ENCODE data around the gene CBX5. TPM values are rescaled to one million over a fixed set of nuclear protein-coding genes. Genes with fewer than 3 reads are reported as not detected.

CBX5 gene
- total RNA-seq, 4 donors from 2014 or later: 13.2 to 26.4 (median 20.4) TPM

- no peak for DNase-seq (ENCODE audit: low spot score in 2 of 2)
- H3K4me3 ChIP-seq (ENCODE audit: low read depth, poor library complexity, severe bottlenecking): no peak overlapping the region
- TF ChIP-seq POLR2A (IDR thresholded peaks at IDR 0.05): no peak
- TF ChIP-seq, protein P1, sequence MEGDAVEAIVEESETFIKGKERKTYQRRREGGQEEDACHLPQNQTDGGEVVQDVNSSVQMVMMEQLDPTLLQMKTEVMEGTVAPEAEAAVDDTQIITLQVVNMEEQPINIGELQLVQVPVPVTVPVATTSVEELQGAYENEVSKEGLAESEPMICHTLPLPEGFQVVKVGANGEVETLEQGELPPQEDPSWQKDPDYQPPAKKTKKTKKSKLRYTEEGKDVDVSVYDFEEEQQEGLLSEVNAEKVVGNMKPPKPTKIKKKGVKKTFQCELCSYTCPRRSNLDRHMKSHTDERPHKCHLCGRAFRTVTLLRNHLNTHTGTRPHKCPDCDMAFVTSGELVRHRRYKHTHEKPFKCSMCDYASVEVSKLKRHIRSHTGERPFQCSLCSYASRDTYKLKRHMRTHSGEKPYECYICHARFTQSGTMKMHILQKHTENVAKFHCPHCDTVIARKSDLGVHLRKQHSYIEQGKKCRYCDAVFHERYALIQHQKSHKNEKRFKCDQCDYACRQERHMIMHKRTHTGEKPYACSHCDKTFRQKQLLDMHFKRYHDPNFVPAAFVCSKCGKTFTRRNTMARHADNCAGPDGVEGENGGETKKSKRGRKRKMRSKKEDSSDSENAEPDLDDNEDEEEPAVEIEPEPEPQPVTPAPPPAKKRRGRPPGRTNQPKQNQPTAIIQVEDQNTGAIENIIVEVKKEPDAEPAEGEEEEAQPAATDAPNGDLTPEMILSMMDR (IDR thresholded peaks at IDR 0.05): no peak
- 56 to 70% methylated on average over 2 of the region's 2 CpGs for WGBS, 2 donors
- intact Hi-C loops (cut with DNase I; ENCODE audit: low total_unique reads): no loop called here
Measured at GRCh38 chr12:54311051-54311450, 31.1 kb upstream of the CBX5 start.

DNA sequence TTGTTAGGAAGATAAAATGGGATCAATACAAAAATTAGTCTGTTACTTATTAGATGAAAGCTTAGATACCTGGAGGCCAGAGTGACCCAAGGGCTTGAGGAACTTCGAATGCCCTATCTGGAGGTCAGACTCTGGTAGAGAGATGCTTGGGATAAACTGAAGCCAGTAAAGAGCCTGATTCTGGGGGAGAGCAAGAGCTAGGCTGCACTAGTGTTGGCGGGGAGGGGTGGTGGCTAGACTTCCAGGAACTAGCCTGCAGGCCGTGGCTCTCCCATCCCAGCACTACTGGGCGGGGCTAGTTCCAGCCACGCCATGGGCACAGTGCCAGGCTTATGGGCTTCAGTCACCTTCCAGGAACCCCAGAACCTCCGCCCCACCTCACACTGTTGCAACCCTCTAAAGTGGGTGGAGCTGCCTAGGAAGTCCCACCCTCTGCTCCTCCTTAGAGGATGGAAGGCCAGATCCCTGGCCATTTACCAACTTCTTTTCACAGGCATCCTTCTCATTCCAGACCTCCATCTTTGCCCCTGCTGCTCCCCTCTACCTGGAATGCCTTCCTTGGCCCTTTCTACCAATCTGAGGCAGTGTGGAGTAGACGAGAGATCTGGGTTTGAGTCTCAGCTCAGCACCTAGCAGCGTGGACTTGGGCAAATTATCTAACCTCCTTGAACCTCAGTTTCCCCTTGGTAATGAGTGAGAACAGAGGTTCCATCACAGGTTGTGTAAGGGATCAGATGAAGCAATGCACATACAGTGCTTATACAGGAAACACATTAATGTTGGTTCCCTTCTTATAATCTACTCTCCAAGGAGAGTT lies 27.2 kb upstream of the CBX5 start:
- WGBS, 2 donors: 48 to 53% methylated on average over 8 of the region's 8 CpGs
- peak; percentile 79 to 94 for DNase-seq (ENCODE audit: low spot score in 2 of 2)
- no peak overlapping the region for H3K4me3 ChIP-seq (ENCODE audit: low read depth, poor library complexity, severe bottlenecking)
- TF ChIP-seq POLR2A (IDR thresholded peaks at IDR 0.05): no peak
- TF ChIP-seq, protein P1 (IDR thresholded peaks at IDR 0.05): no peak
- intact Hi-C loops (cut with DNase I; ENCODE audit: low total_unique reads): no loop called here

GRCh38 chr12:54304187-54304810 lies 24.4 kb upstream of the CBX5 start:
- intact Hi-C loops (cut with DNase I; ENCODE audit: low total_unique reads): no loop called here
- peak; percentile 77 to 95 for DNase-seq (ENCODE audit: low spot score in 2 of 2)
- TF ChIP-seq, protein P1 (IDR thresholded peaks at IDR 0.05): no peak
- TF ChIP-seq POLR2A (IDR thresholded peaks at IDR 0.05): no peak
- no peak overlapping the region for H3K4me3 ChIP-seq (ENCODE audit: low read depth, poor library complexity, severe bottlenecking)
- WGBS, 2 donors: 15 to 19% methylated on average over 11 to 12 of the region's 12 CpGs

DNA sequence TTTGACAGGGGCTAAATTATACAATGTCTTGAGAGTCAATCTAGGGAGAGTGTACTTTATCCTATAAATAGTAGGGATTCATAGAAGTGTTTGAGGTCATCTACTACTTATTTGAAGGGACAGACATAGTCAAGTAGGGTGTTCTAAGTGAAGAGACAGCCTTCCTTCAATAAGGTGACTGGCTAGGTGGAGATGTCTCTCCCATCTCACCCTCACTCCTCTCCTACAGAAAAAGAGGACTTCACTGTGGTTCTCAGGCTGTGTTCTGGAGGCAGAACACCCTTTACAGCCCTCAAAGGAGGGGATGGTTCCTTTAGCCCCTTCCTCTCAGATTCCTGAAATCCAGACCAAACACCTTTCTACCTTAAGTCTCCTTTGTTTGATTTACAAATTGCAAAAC lies 23.7 kb upstream of the CBX5 start:
- intact Hi-C loops (cut with DNase I; ENCODE audit: low total_unique reads): no loop called here
- DNase-seq (ENCODE audit: low spot score in 2 of 2): no peak
- TF ChIP-seq, protein P1 (IDR thresholded peaks at IDR 0.05): no peak
- TF ChIP-seq POLR2A (IDR thresholded peaks at IDR 0.05): no peak
- H3K4me3 ChIP-seq (ENCODE audit: low read depth, poor library complexity, severe bottlenecking): no peak overlapping the region

DNA sequence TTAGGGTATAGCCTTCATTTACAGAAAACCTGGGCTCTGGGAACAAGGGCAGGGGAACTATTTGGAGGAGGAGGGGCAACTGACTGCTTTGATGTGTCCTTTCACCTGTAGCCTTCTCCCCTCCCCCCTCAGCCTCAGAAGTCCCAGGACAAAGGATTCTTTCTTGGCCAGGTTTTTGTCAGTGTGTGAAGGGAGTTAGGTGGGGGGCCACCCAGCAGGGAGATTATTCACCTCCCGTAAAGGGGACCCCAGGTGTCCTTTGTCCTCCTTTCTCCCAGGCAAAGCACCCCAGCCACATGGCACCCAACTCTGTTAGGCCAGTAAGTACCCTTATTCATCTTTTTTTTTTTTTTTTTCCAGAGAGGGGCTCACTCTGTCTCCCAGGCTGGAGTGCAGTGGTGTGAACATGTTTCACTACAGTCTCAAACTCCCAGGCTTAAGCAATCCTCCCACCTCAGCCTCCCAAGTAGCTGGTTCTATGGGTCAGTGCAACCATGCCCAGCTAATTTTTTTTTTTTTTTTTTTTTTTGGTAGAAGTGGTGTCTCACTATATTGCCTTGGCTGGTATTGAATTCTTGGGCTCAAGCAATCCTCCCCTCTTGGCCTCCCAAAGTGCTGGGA lies 21.6 kb upstream of the CBX5 start:
- TF ChIP-seq, protein P1 (IDR thresholded peaks at IDR 0.05): no peak
- no peak for TF ChIP-seq POLR2A (IDR thresholded peaks at IDR 0.05)
- WGBS, 2 donors: 75 to 86% methylated on average over 1 of the region's 1 CpG
- H3K4me3 ChIP-seq (ENCODE audit: low read depth, poor library complexity, severe bottlenecking): no peak overlapping the region
- intact Hi-C loops (cut with DNase I; ENCODE audit: low total_unique reads): no loop called here
- no peak for DNase-seq (ENCODE audit: low spot score in 2 of 2)

Data from lower leg skin (tissue), 4 donors.